HK-2 (cell line): ENCODE results near the gene DHRS12.

ENCODE experiments used
- DNase-seq: peaks from one replicate; pipeline ENCODE4 v3.0.0-alpha.2; 2018; ENCODE audit not compliant: unreplicated experiment

Gene DHRS12

GRCh38 chr13:51783428-51784094, 20.4 kb downstream of the DHRS12 start:
- DNase-seq = no peak

GRCh38 chr13:51782026-51782710, 21.8 kb downstream of the DHRS12 start:
- no peak for DNase-seq

GRCh38 chr13:51781246-51782022, 22.5 kb downstream of the DHRS12 start:
- peak; percentile 17 for DNase-seq

- no peak for DNase-seq
These were observed 23.9 kb downstream of the DHRS12 start for GRCh38 chr13:51780099-51780498.

- no peak for DNase-seq
These were observed 25.6 kb downstream of the DHRS12 start for GRCh38 chr13:51778392-51778791.

- DNase-seq = no peak
These were observed 26.0 kb downstream of the DHRS12 start for GRCh38 chr13:51777921-51778320.

GRCh38 chr13:51776179-51776578, 27.8 kb downstream of the DHRS12 start:
- DNase-seq = no peak

GRCh38 chr13:51773515-51773914, 30.4 kb downstream of the DHRS12 start:
- no peak for DNase-seq

- DNase-seq = no peak
These were observed 31.2 kb downstream of the DHRS12 start for GRCh38 chr13:51772781-51773180.

GRCh38 chr13:51772105-51772455, 31.9 kb downstream of the DHRS12 start:
- no peak for DNase-seq

- no peak for DNase-seq
These were observed 32.4 kb downstream of the DHRS12 start for GRCh38 chr13:51771418-51772104.

- DNase-seq = no peak
These were observed 33.1 kb downstream of the DHRS12 start for GRCh38 chr13:51770681-51771417.

- DNase-seq = no peak
These were observed 33.8 kb downstream of the DHRS12 start for GRCh38 chr13:51770160-51770559.

- no peak for DNase-seq
These were observed 34.4 kb downstream of the DHRS12 start for GRCh38 chr13:51769455-51770127.

GRCh38 chr13:51768976-51769375, 35.0 kb downstream of the DHRS12 start:
- no peak for DNase-seq

GRCh38 chr13:51768378-51768921, 35.5 kb downstream of the DHRS12 start:
- DNase-seq = no peak

GRCh38 chr13:51767100-51767499, 36.9 kb downstream of the DHRS12 start:
- DNase-seq = no peak

- DNase-seq = no peak
These were observed 38.8 kb downstream of the DHRS12 start for GRCh38 chr13:51765142-51765515.

GRCh38 chr13:51764184-51765141, 39.5 kb downstream of the DHRS12 start:
- peak; percentile 11 for DNase-seq

- no peak for DNase-seq
These were observed 40.5 kb downstream of the DHRS12 start for GRCh38 chr13:51763486-51763885.
